22Rv1 (cell line): Measurements from ENCODE around the gene VPS72.

Experiments used
- H3K27ac ChIP-seq: fragments of 450-650 bp; 2 replicates; pipeline ENCODE4 v1.5.1; 2017
- CTCF ChIP-seq: fragments of 450-650 bp; IDR thresholded peaks from 2 replicates; pipeline ENCODE4 v1.5.1; 2017; ENCODE audit warnings: mild to moderate bottlenecking
- ZFX ChIP-seq: fragments of 450-650 bp; IDR thresholded peaks from 2 replicates; pipeline ENCODE4 v1.6.1; 2017; ENCODE audit warnings: antibody characterized with exemption, borderline replicate concordance

Gene VPS72

GRCh38 chr1:151143057-151143435, 47.0 kb downstream of the VPS72 start:
- no peak overlapping the region for H3K27ac ChIP-seq
- TF ChIP-seq CTCF (no peak), ZFX (no peak)

- H3K27ac ChIP-seq = no peak overlapping the region
- no peak for TF ChIP-seq CTCF
- TF ChIP-seq ZFX = no peak
Measured at GRCh38 chr1:151142411-151143056, 47.5 kb downstream of the VPS72 start.

DNA sequence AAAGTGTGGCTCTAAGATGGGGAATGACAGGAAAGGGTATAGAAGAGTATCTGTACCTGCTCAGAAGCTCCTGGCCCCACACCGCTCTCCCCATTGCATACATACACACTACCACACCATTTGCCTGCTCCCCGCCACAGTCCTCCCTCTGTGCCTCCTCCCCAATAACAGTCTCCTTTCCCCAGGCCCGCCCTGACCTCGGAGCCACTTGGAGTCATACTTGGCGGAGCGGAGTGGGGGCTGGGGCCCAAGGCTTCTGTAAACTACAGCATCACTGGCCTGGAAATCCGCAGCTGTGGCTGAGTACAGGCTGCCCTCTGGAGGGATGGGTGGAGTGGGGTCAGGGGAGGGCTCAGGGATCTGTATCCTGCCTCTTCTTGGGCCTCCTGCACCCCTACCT, 52.2 kb downstream of the VPS72 start:
- no peak overlapping the region for H3K27ac ChIP-seq
- TF ChIP-seq CTCF = no peak
- no peak for TF ChIP-seq ZFX

DNA sequence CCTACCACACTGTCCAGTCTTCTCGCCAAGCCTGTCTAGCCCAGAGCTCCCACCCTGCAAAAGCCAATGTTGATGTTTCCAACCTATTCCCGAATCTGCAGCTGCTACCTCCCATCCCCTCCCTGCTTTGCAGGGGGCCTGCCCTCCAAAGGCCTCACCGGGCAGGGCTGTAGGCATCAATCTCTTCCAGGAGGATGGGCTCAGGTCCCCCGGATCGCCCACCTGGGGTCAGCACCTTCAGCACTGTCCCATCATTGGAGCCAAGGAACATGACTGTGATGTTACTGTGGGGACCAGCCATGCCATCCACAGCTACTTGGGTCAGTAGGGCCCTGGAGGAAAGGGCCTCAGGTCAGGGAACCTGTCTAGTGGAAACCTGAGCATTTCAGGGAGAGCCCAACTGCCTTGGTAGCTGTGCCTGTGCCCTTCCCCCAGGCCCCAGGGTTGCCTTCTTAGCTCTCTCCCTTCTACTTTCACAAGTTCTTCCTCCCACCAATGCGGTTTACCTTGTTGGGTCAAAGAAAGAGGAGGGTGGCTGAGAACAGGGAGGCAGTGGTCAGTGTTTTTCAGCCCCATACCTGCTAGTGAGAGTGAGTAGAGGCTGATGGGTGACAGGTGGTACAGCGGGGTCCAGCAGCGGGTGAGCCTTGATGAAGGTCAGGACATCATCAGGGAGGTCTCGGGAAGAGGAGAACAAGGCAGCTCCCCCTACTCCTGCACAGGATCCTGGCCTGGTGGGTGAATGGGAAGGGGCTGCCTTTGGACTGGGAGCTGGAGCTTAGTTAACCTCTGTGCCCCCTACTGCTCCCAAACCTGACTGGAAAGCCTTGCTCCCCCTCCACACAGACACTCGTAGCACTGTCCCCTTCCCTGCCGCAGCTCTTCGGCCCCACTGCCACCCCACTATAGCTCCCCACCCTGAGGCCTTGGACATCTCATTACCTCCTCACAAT, 54.3 kb downstream of the VPS72 start:
- TF ChIP-seq CTCF (0 out of 2 replicates have a peak, but pooled peaks have one; percentile 1), ZFX (no peak)
- H3K27ac ChIP-seq = no peak overlapping the region

- no peak overlapping the region for H3K27ac ChIP-seq
- TF ChIP-seq CTCF (no peak), ZFX (no peak)
Measured at GRCh38 chr1:151134991-151135390, 55.0 kb downstream of the VPS72 start.

DNA sequence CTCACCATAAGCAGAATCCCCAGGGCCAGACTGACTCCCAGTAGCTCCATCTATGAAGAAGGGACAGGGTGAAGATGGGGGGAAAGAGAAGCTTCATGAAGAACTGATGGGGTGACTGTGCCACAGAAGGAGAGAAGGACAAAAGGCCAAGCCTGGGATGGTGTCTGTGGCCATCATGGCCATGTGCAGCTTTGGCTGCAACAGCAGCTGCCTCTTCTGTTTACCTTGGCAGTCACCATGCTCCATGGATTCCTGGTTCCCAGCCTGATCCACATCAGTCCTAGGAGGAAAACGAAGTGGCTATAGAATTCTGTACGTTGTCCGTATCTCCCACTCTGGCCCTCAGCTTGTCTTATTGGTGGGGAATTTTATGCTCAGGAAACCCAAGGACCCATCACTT, 55.6 kb downstream of the VPS72 start:
- no peak overlapping the region for H3K27ac ChIP-seq
- no peak for TF ChIP-seq CTCF
- no peak for TF ChIP-seq ZFX
